ENCODE results near the gene IMPDH1. TPM values are rescaled to one million over a fixed set of nuclear protein-coding genes. Genes with fewer than 3 reads are reported as not detected.

The IMPDH1 gene
- polyA plus RNA-seq, 1 donor from 2014 or later: 49.7 TPM

DNA sequence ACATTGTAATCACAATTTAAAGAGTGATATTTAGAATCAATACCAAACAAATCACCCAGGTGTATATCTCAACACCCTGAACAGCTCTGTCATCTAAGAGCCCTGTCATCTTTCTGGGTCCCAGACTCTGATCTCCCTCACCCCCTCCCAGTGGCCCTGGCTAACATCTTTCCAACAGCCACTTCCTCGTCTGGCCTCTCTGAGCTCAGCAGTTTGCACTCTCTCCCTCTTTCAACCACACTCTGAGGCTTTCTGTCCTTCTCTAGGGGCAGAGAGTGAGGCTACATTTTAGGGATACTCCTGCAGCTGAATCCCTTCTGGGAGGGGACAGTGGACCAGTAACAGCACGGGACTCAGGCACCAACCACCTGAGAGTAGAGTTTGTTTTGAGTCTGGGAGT is 31.1 kb downstream of the IMPDH1 start:
- Histone ChIP-seq H2AFZ (ENCODE audit: low read depth, low read length) (no peak overlapping the region), H4K20me1 (ENCODE audit: insufficient read depth) (no peaks in the 10 kb centered on the region), H3K36me3 (ENCODE audit: insufficient read depth, low read length) (no peaks in the 10 kb centered on the region), H3F3A (ENCODE audit: insufficient read depth, low read length, poor library complexity, severe bottlenecking) (no peaks in the 10 kb centered on the region), H3K4me3 (ENCODE audit: low read length) (no peak overlapping the region), H3K9me3 (ENCODE audit: low read length) (no peaks in the 10 kb centered on the region), H3K9ac (ENCODE audit: low read length) (no peak overlapping the region), H3K27me3 (ENCODE audit: insufficient read depth, low read depth, low read length) (no peaks in the 10 kb centered on the region), H3K79me2 (replicated peaks; ENCODE audit: insufficient read depth, low read length) (no peaks in the 10 kb centered on the region), H3K4me2 (ENCODE audit: low read length) (no peak overlapping the region), H3K9me2 (ENCODE audit: insufficient read depth, low read length) (no peaks in the 10 kb centered on the region), H3K27ac (ENCODE audit: low read length) (no peak overlapping the region)
- no peak for TF ChIP-seq POLR2AphosphoS5 (IDR thresholded peaks at IDR 0.05)
- TF ChIP-seq EZH2 (IDR thresholded peaks at IDR 0.05; ENCODE audit: borderline replicate concordance, insufficient read depth, low read length, poor library complexity, severe bottlenecking): no peak
- no peak for TF ChIP-seq RAD21 (conservative IDR thresholded peaks at IDR 0.05)
- TF ChIP-seq, protein P1, sequence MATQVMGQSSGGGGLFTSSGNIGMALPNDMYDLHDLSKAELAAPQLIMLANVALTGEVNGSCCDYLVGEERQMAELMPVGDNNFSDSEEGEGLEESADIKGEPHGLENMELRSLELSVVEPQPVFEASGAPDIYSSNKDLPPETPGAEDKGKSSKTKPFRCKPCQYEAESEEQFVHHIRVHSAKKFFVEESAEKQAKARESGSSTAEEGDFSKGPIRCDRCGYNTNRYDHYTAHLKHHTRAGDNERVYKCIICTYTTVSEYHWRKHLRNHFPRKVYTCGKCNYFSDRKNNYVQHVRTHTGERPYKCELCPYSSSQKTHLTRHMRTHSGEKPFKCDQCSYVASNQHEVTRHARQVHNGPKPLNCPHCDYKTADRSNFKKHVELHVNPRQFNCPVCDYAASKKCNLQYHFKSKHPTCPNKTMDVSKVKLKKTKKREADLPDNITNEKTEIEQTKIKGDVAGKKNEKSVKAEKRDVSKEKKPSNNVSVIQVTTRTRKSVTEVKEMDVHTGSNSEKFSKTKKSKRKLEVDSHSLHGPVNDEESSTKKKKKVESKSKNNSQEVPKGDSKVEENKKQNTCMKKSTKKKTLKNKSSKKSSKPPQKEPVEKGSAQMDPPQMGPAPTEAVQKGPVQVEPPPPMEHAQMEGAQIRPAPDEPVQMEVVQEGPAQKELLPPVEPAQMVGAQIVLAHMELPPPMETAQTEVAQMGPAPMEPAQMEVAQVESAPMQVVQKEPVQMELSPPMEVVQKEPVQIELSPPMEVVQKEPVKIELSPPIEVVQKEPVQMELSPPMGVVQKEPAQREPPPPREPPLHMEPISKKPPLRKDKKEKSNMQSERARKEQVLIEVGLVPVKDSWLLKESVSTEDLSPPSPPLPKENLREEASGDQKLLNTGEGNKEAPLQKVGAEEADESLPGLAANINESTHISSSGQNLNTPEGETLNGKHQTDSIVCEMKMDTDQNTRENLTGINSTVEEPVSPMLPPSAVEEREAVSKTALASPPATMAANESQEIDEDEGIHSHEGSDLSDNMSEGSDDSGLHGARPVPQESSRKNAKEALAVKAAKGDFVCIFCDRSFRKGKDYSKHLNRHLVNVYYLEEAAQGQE (IDR thresholded peaks at IDR 0.05; ENCODE audit: borderline replicate concordance): no peak
- no peak for TF ChIP-seq SMC3 (conservative IDR thresholded peaks at IDR 0.05; ENCODE audit: poor library complexity)
- TF ChIP-seq MXI1 (conservative IDR thresholded peaks at IDR 0.05; ENCODE audit: poor library complexity, severe bottlenecking): no peak
- no peak for TF ChIP-seq EP300 (conservative IDR thresholded peaks at IDR 0.05; ENCODE audit: poor library complexity, severe bottlenecking)
- TF ChIP-seq, protein P2, sequence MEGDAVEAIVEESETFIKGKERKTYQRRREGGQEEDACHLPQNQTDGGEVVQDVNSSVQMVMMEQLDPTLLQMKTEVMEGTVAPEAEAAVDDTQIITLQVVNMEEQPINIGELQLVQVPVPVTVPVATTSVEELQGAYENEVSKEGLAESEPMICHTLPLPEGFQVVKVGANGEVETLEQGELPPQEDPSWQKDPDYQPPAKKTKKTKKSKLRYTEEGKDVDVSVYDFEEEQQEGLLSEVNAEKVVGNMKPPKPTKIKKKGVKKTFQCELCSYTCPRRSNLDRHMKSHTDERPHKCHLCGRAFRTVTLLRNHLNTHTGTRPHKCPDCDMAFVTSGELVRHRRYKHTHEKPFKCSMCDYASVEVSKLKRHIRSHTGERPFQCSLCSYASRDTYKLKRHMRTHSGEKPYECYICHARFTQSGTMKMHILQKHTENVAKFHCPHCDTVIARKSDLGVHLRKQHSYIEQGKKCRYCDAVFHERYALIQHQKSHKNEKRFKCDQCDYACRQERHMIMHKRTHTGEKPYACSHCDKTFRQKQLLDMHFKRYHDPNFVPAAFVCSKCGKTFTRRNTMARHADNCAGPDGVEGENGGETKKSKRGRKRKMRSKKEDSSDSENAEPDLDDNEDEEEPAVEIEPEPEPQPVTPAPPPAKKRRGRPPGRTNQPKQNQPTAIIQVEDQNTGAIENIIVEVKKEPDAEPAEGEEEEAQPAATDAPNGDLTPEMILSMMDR (IDR thresholded peaks at IDR 0.05; ENCODE audit: poor library complexity, severe bottlenecking): no peak
- no peak for TF ChIP-seq TAF1 (IDR thresholded peaks at IDR 0.05; ENCODE audit: low read depth)

DNA sequence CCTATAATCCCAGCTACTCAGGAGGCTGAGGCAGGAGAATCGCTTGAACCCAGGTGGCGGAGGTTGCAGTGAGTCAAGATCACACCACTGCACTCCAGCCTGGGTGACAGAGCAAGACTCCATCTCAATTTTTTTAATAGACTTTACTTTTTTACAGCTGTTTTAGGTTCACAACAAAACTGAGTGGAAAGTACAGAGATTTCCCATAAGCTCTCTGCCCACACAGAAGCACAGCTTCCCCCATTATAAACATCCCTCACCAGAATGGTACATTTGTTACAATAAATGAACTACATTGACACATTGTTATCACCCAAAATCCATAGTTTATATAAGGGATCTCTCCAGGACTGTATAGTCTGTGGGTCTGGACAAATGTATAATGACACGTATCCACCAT is 33.7 kb downstream of the IMPDH1 start:
- Histone ChIP-seq H4K20me1 (ENCODE audit: insufficient read depth) (no peaks in the 10 kb centered on the region), H3K4me3 (ENCODE audit: low read length) (no peak overlapping the region), H3K9me3 (ENCODE audit: low read length) (no peaks in the 10 kb centered on the region), H3K79me2 (replicated peaks; ENCODE audit: insufficient read depth, low read length) (no peaks in the 10 kb centered on the region), H3K27ac (ENCODE audit: low read length) (no peak overlapping the region), H3K4me2 (ENCODE audit: low read length) (no peak overlapping the region), H3K9ac (ENCODE audit: low read length) (no peak overlapping the region), H3K36me3 (ENCODE audit: insufficient read depth, low read length) (no peaks in the 10 kb centered on the region), H3K9me2 (ENCODE audit: insufficient read depth, low read length) (no peaks in the 10 kb centered on the region), H2AFZ (ENCODE audit: low read depth, low read length) (no peak overlapping the region), H3K27me3 (ENCODE audit: insufficient read depth, low read depth, low read length) (no peaks in the 10 kb centered on the region), H3F3A (ENCODE audit: insufficient read depth, low read length, poor library complexity, severe bottlenecking) (no peaks in the 10 kb centered on the region)
- TF ChIP-seq POLR2AphosphoS5 (IDR thresholded peaks at IDR 0.05): no peak
- TF ChIP-seq, protein P1 (IDR thresholded peaks at IDR 0.05; ENCODE audit: borderline replicate concordance): no peak
- TF ChIP-seq MXI1 (conservative IDR thresholded peaks at IDR 0.05; ENCODE audit: poor library complexity, severe bottlenecking): no peak
- no peak for TF ChIP-seq TAF1 (IDR thresholded peaks at IDR 0.05; ENCODE audit: low read depth)
